ENCODE data around the gene ADRA1B.

Gene ADRA1B

GRCh38 chr5:159901772-159902171 lies 14.5 kb upstream of the ADRA1B start:
- no peak for DNase-seq (ENCODE audit: low spot score)

- no peak for DNase-seq (ENCODE audit: low spot score)
Observed at GRCh38 chr5:159902444-159903121, 13.7 kb upstream of the ADRA1B start.

- DNase-seq (ENCODE audit: low spot score) = no peak
Observed at GRCh38 chr5:159903131-159903530, 13.2 kb upstream of the ADRA1B start.

- no peak for DNase-seq (ENCODE audit: low spot score)
Observed at GRCh38 chr5:159904874-159905273, 11.4 kb upstream of the ADRA1B start.

- no peak for DNase-seq (ENCODE audit: low spot score)
Observed at GRCh38 chr5:159905496-159905895, 10.8 kb upstream of the ADRA1B start.

- DNase-seq (ENCODE audit: low spot score) = no peak
Observed at GRCh38 chr5:159906463-159906862, 9.8 kb upstream of the ADRA1B start.

DNA sequence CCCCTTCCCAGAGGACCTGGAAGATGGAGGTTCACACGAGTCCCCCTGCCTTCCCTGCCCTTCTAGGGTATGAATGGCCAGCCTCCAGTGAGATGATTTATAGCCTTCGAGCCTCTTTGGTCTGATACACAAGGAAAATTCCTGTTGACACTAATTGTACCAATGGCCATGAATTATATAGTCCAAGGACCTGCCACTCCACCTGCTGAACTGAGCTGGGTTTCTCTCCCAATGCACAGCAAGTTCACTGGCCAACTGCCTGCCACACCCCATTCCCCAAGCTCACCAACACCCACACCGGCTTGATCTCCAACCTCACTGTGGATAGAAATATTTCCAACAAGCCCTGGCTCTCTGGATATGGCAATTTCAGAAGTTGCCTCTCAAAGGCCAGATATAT lies 9.3 kb upstream of the ADRA1B start:
- no peak for DNase-seq (ENCODE audit: low spot score)

- DNase-seq (ENCODE audit: low spot score) = no peak
Observed at GRCh38 chr5:159907689-159908590, 8.3 kb upstream of the ADRA1B start.

GRCh38 chr5:159908591-159908940 lies 7.7 kb upstream of the ADRA1B start:
- DNase-seq (ENCODE audit: low spot score) = no peak

DNA sequence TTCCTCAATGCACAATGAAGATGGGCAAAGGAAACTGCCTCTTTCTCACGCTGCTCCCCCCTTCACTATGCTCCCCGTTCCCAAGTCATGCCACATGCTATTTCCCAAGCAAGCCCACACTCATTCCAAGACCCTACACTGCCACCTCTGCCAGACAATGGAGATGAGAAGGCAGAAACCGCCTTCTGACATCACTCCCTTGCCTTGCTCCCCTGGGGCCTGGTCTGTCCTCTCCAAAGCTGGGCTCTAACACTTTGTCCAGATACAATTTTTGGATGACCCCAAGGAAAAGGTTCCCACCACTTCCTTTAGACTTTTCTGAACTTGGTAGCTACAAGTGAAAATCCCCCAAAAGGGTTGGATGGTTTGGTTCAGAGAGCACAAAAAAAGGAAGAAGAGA lies 7.2 kb upstream of the ADRA1B start:
- DNase-seq (ENCODE audit: low spot score) = no peak

GRCh38 chr5:159910207-159910842 lies 6.0 kb upstream of the ADRA1B start:
- no peak for DNase-seq (ENCODE audit: low spot score)

DNA sequence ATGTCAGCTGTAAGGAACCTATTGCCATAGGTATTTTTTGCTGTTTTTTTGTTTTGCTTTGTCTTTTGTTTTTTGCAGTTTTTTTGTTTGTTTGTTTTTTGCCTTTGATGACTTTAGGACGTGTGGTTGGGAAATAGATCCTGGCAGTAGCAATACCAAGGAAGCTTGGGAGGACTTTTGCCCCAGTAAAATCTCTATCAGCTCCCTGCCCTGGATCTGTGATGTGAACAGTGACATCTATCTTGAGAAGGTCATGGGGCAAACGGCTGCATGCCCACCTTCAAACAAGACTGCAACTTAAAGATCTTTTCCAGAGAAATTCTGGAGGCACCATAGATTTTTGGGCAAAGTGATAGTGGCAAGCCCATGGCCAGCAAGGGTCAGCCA lies 5.4 kb upstream of the ADRA1B start:
- DNase-seq (ENCODE audit: low spot score) = no peak

GRCh38 chr5:159911349-159911748 lies 4.9 kb upstream of the ADRA1B start:
- no peak for DNase-seq (ENCODE audit: low spot score)

DNA sequence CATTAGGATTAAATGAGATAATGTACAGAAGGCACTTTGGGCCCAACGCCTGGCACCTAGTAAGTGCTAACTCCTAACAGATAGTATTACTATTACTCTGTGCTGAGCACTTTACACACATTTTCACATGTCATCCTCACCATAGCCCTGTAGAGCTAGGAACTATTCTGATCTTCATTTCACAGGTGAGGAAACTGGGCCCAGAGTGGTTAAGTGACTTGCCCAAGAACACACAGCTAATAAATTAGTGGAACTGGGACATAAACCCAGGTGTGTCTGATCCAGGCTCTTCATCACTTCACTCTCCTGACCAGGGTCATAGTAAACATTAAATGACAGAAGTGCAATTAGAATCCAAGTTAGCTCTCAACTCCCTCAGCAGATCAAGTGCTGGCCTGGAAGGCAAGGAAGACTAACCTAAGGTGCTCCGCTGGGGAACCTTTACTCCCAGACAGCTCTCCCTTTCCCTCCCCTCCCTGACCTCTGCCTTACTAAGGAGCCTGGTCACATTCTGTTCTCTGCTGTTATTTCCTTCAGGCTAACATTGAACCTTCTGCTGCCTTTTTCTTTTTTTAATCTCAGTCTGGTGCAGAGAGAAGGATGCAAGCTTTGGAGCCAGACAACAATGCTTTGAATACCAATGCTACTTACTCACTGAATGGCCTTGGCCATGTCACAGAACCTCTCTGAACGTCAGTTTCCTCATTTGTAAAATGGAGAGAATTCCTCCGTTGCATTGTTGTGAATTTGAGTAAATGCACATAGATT lies 4.1 kb upstream of the ADRA1B start:
- DNase-seq (ENCODE audit: low spot score) = no peak

- no peak for DNase-seq (ENCODE audit: low spot score)
Observed at GRCh38 chr5:159913048-159913447, 3.2 kb upstream of the ADRA1B start.

DNA sequence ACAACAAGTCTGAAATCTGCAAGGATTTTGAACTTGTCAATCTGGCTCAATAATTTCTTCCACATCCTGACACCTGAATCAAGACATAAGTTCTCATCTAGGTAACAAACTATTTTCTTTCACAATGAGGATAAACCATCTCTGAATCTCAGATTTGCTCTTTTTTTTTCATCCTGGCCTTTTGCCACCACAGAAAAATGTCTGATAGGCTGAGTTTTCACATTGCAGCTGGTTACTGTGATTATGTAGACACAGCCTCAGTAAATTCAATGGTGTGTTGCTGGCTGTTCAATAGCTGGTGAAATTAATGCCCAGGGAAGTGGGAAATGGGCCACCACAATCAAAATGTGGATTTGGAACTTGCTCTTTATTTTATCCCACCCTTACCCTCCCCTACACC lies 2.8 kb upstream of the ADRA1B start:
- DNase-seq (ENCODE audit: low spot score) = no peak

GRCh38 chr5:159916841-159917761 lies 819 bp downstream of the ADRA1B start:
- DNase-seq (ENCODE audit: low spot score) = no peak

- DNase-seq (ENCODE audit: low spot score) = no peak
Observed at GRCh38 chr5:159917994-159918393, 1.7 kb downstream of the ADRA1B start.

GRCh38 chr5:159921721-159922120 lies 5.4 kb downstream of the ADRA1B start:
- no peak for DNase-seq (ENCODE audit: low spot score)

GRCh38 chr5:159923008-159923407 lies 6.7 kb downstream of the ADRA1B start:
- no peak for DNase-seq (ENCODE audit: low spot score)

All from NAMALWA (cell line).